Measurements from ENCODE around the gene TOP1.

DNA sequence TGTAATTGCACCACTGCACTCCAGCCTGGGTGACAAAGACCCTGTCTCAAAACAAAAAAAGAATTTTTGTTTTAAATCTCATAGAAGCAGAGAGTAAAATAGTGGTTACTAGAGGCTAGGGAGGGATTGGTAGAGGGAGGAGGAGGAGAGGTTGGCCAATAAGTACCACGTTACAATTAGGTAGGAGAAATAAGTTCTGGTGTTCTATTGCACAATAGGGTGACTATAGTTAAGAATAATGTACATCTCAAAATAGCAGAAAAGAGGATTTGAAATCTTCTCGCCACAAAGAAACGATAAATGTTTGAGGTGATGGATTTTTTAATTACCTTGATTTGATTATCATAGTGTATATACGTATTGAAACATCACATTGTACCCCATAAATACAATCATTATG lies 27.1 kb upstream of the TOP1 start:
- TF ChIP-seq, protein P1, sequence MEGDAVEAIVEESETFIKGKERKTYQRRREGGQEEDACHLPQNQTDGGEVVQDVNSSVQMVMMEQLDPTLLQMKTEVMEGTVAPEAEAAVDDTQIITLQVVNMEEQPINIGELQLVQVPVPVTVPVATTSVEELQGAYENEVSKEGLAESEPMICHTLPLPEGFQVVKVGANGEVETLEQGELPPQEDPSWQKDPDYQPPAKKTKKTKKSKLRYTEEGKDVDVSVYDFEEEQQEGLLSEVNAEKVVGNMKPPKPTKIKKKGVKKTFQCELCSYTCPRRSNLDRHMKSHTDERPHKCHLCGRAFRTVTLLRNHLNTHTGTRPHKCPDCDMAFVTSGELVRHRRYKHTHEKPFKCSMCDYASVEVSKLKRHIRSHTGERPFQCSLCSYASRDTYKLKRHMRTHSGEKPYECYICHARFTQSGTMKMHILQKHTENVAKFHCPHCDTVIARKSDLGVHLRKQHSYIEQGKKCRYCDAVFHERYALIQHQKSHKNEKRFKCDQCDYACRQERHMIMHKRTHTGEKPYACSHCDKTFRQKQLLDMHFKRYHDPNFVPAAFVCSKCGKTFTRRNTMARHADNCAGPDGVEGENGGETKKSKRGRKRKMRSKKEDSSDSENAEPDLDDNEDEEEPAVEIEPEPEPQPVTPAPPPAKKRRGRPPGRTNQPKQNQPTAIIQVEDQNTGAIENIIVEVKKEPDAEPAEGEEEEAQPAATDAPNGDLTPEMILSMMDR (IDR thresholded peaks at IDR 0.05), result no peak
- TF ChIP-seq EZH2 (IDR thresholded peaks at IDR 0.05), result no peak

All from neural progenitor cell (in vitro differentiated cells).